Measurements from ENCODE around the gene RNASE7.

The RNASE7 gene

DNA sequence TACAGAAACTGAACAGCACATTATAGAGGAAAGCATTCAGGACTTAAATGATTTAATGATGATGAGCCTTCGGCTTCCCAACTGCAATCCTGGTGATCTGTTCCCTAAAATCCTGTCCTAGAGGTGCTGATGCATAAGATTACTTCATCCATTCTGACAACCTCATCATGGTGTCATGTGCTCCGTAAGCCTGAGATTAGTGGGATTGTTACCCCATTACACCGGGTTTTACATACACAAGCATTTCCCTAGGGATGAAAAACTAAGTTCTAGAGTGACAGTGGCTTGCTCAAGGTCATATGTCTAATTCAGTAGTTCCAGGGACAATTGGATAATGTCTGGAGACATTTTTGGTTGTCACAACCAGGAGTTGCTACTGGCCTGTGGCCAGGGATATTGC is 5.0 kb upstream of the RNASE7 start (continued):
- TF ChIP-seq, protein P1, sequence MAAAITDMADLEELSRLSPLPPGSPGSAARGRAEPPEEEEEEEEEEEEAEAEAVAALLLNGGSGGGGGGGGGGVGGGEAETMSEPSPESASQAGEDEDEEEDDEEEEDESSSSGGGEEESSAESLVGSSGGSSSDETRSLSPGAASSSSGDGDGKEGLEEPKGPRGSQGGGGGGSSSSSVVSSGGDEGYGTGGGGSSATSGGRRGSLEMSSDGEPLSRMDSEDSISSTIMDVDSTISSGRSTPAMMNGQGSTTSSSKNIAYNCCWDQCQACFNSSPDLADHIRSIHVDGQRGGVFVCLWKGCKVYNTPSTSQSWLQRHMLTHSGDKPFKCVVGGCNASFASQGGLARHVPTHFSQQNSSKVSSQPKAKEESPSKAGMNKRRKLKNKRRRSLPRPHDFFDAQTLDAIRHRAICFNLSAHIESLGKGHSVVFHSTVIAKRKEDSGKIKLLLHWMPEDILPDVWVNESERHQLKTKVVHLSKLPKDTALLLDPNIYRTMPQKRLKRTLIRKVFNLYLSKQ (tag by site-specific recombination; IDR thresholded peaks at IDR 0.05; ENCODE audit: borderline replicate concordance), result no peak
- TF ChIP-seq YY1 (tag by site-specific recombination; IDR thresholded peaks at IDR 0.05) (no peak), KLF7 (tag by site-specific recombination; IDR thresholded peaks at IDR 0.05; ENCODE audit: borderline replicate concordance) (no peak), GLIS2 (tag by site-specific recombination; IDR thresholded peaks at IDR 0.05) (no peak), BCL11B (tag by site-specific recombination; IDR thresholded peaks at IDR 0.05; ENCODE audit: low read depth) (no peak), ZFP3 (tag by site-specific recombination; IDR thresholded peaks at IDR 0.05; ENCODE audit: low read depth) (no peak), HOXD13 (CRISPR knock-in tag; IDR thresholded peaks at IDR 0.05; ENCODE audit: borderline replicate concordance) (no peak), GLI4 (tag by site-specific recombination; IDR thresholded peaks at IDR 0.05) (no peak), ZNF132 (tag by site-specific recombination; IDR thresholded peaks at IDR 0.05; ENCODE audit: borderline replicate concordance) (no peak), ZNF830 (tag by site-specific recombination; IDR thresholded peaks at IDR 0.05; ENCODE audit: low read depth) (no peak)

DNA sequence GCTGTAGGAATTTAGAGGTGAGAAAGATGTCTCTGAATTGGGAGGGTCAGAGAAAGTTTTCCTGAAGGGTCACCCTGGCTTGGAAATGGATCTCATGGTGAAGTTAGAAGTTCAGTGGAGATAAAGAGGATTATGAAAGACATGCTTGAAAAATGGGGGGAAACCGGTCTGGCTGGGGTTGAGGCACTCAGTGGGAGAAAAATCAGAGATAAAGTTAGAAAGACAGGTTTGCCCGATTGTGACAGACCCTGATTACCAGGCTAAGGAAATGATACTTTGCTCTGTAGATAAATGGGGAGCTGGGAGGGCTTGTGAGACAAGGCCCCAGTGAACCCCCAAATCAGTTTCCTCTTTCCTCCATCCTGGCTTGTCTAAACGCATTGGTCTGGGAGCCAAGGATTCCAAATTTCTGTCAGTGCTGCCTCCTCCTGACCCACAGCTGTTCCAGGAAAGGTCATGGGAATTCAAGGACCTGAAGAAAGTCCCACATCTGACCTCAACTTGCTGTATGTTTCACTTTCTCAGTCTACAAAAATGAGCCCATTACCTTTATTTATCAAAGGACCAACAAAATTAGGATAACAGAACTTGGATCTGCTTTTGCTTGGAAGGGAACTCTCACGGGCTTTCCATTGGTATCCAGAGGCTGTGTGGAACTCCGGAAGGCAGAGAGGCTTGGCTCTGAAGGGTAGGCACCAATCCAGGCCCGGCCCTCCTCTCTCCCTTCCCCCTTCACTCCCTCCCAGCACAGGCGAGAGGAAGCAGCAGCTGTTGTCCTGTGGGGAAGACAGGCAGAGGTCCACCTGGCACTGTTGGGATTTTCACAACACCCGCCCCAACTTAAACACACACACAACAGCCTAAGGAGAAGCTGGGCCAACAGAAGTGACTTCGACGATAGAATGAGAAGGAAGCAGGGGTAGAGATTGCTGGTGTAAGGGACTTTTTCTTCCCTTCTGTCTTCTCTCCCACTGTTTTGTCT is 3.4 kb upstream of the RNASE7 start:
- Histone ChIP-seq H3K36me3 (ENCODE audit: control insufficient read depth in 2 of 2, insufficient read depth in 1 of 2, low read length in 2 of 2) (no peaks in the 10 kb centered on the region), H3K27ac (ENCODE audit: extremely low read depth, low read depth, low read length) (no peak overlapping the region), H3K4me3 (ENCODE audit: low read depth, low read length) (no peak overlapping the region), H3K9me3 (ENCODE audit: control insufficient read depth, insufficient read depth, low read depth, low read length) (no peaks in the 10 kb centered on the region), H3K4me1 (ENCODE audit: control insufficient read depth, insufficient read depth, low read length) (no peaks in the 10 kb centered on the region)
- ChIA-PET CTCF (interaction anchor here (1.1 to 7.0 kb wide), 12 partner anchors 9 to 342 kb away, joined by 3 to 206 read pairs (median 10); no protein-coding TSS in a partner anchor), POLR2A (interaction anchor here (2.8 kb wide), 1 partner anchor 24 kb away, joined by 15 read pairs; no protein-coding TSS in a partner anchor)
- no peak for TF ChIP-seq HOXC10 (CRISPR knock-in tag; IDR thresholded peaks at IDR 0.05)
- no peak for TF ChIP-seq ZNF777 (tag by site-specific recombination; IDR thresholded peaks at IDR 0.05; ENCODE audit: borderline replicate concordance)
- no peak for TF ChIP-seq ZNF776 (tag by site-specific recombination; IDR thresholded peaks at IDR 0.05; ENCODE audit: borderline replicate concordance)
- TF ChIP-seq SCRT1 (tag by site-specific recombination; IDR thresholded peaks at IDR 0.05; ENCODE audit: borderline replicate concordance), result no peak
- TF ChIP-seq, protein P2, sequence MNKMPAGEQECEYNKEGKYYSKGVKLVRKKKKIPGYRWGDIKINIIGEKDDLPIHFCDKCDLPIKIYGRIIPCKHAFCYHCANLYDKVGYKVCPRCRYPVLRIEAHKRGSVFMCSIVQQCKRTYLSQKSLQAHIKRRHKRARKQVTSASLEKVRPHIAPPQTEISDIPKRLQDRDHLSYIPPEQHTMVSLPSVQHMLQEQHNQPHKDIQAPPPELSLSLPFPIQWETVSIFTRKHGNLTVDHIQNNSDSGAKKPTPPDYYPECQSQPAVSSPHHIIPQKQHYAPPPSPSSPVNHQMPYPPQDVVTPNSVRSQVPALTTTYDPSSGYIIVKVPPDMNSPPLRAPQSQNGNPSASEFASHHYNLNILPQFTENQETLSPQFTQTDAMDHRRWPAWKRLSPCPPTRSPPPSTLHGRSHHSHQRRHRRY (tag by site-specific recombination; IDR thresholded peaks at IDR 0.05), result no peak
- no peak for TF ChIP-seq ZNF248 (tag by site-specific recombination; IDR thresholded peaks at IDR 0.05)
- TF ChIP-seq, protein P3, sequence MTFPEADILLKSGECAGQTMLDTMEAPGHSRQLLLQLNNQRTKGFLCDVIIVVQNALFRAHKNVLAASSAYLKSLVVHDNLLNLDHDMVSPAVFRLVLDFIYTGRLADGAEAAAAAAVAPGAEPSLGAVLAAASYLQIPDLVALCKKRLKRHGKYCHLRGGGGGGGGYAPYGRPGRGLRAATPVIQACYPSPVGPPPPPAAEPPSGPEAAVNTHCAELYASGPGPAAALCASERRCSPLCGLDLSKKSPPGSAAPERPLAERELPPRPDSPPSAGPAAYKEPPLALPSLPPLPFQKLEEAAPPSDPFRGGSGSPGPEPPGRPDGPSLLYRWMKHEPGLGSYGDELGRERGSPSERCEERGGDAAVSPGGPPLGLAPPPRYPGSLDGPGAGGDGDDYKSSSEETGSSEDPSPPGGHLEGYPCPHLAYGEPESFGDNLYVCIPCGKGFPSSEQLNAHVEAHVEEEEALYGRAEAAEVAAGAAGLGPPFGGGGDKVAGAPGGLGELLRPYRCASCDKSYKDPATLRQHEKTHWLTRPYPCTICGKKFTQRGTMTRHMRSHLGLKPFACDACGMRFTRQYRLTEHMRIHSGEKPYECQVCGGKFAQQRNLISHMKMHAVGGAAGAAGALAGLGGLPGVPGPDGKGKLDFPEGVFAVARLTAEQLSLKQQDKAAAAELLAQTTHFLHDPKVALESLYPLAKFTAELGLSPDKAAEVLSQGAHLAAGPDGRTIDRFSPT (tag by site-specific recombination; IDR thresholded peaks at IDR 0.05), result no peak
- no peak for TF ChIP-seq ZNF768 (tag by site-specific recombination; IDR thresholded peaks at IDR 0.05)
- TF ChIP-seq SALL2 (tag by site-specific recombination; IDR thresholded peaks at IDR 0.05; ENCODE audit: borderline replicate concordance), result no peak
- TF ChIP-seq, protein P4, sequence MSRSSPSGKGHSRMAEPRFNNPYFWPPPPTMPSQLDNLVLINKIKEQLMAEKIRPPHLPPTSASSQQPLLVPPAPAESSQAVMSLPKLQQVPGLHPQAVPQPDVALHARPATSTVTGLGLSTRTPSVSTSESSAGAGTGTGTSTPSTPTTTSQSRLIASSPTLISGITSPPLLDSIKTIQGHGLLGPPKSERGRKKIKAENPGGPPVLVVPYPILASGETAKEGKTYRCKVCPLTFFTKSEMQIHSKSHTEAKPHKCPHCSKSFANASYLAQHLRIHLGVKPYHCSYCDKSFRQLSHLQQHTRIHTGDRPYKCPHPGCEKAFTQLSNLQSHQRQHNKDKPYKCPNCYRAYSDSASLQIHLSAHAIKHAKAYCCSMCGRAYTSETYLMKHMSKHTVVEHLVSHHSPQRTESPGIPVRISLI (tag by site-specific recombination; IDR thresholded peaks at IDR 0.05), result no peak
- TF ChIP-seq, protein P5, sequence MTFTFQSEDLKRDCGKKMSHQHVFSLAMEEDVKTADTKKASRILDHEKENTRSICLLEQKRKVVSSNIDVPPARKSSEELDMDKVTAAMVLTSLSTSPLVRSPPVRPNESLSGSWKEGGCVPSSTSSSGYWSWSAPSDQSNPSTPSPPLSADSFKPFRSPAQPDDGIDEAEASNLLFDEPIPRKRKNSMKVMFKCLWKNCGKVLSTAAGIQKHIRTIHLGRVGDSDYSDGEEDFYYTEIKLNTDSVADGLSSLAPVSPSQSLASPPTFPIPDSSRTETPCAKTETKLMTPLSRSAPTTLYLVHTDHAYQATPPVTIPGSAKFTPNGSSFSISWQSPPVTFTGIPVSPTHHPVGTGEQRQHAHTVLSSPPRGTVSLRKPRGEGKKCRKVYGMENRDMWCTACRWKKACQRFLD (tag by site-specific recombination; IDR thresholded peaks at IDR 0.05), result no peak
- TF ChIP-seq, protein P6, sequence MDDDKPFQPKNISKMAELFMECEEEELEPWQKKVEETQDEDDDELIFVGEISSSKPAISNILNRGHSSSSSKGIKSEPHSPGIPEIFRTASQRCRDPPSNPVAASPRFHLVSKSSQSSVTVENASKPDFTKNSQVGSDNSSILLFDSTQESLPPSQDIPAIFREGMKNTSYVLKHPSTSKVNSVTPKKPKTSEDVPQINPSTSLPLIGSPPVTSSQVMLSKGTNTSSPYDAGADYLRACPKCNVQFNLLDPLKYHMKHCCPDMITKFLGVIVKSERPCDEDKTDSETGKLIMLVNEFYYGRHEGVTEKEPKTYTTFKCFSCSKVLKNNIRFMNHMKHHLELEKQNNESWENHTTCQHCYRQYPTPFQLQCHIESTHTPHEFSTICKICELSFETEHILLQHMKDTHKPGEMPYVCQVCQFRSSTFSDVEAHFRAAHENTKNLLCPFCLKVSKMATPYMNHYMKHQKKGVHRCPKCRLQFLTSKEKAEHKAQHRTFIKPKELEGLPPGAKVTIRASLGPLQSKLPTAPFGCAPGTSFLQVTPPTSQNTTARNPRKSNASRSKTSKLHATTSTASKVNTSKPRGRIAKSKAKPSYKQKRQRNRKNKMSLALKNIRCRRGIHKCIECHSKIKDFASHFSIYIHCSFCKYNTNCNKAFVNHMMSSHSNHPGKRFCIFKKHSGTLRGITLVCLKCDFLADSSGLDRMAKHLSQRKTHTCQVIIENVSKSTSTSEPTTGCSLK (tag by site-specific recombination; IDR thresholded peaks at IDR 0.05), result no peak
- TF ChIP-seq ZNF266 (tag by site-specific recombination; IDR thresholded peaks at IDR 0.05; ENCODE audit: low read depth), result no peak
- TF ChIP-seq ZNF311 (tag by site-specific recombination; IDR thresholded peaks at IDR 0.05; ENCODE audit: borderline replicate concordance), result no peak

All from HEK293 (cell line).